Endothelial cell (in vitro differentiated cells): ENCODE results near the gene DNAJB2. TPM values are rescaled to one million over a fixed set of nuclear protein-coding genes. Genes with fewer than 3 reads are reported as not detected.

Experiments used
- DNase-seq: peaks from one replicate; pipeline ENCODE4 v3.0.0; 2021; ENCODE audit warnings: low spot score
- H3K27ac Mint-ChIP-seq: one replicate; pipeline ENCODE4 v1.8.0; 2021; ENCODE audit warnings: mixed read lengths, inconsistent platforms; ENCODE audit not compliant: unreplicated experiment
- H3K27me3 Mint-ChIP-seq: one replicate; pipeline ENCODE4 v1.8.0; 2021; ENCODE audit warnings: mild to moderate bottlenecking, moderate library complexity, mixed read lengths, inconsistent platforms; ENCODE audit not compliant: unreplicated experiment
- H3K36me3 Mint-ChIP-seq: one replicate; pipeline ENCODE4 v1.8.0; 2021; ENCODE audit warnings: mild to moderate bottlenecking, low read depth, mixed read lengths, inconsistent platforms; ENCODE audit not compliant: unreplicated experiment
- H3K4me1 Mint-ChIP-seq: one replicate; pipeline ENCODE4 v1.8.0; 2021; ENCODE audit warnings: mild to moderate bottlenecking, mixed read lengths, inconsistent platforms; ENCODE audit not compliant: unreplicated experiment
- H3K4me3 Mint-ChIP-seq: one replicate; pipeline ENCODE4 v1.8.0; 2021; ENCODE audit warnings: mild to moderate bottlenecking, mixed read lengths, inconsistent platforms; ENCODE audit not compliant: unreplicated experiment
- H3K9me3 Mint-ChIP-seq: one replicate; pipeline ENCODE4 v1.8.0; 2021; ENCODE audit warnings: mixed read lengths, inconsistent platforms; ENCODE audit not compliant: unreplicated experiment
- CTCF ChIP-seq: fragments of 200-600 bp; sonication (generic); IDR thresholded peaks from one replicate; pipeline ENCODE4 v1.5.0; 2021; ENCODE audit warnings: antibody characterized with exemption; ENCODE audit not compliant: unreplicated experiment
- total RNA-seq: library from RNA; stranded (reverse); fragmentation: NEBNext Ultra II Directional; extraction: Animal tissue kit (Norgen Biotek cat#: 25700); gene quantifications from one replicate; pipeline ENCODE4 v1.2.1, GENCODE V29; 2021; ENCODE audit not compliant: unreplicated experiment

The DNAJB2 gene
- total RNA-seq, 1 donor from 2014 or later = 64.3 TPM

DNA sequence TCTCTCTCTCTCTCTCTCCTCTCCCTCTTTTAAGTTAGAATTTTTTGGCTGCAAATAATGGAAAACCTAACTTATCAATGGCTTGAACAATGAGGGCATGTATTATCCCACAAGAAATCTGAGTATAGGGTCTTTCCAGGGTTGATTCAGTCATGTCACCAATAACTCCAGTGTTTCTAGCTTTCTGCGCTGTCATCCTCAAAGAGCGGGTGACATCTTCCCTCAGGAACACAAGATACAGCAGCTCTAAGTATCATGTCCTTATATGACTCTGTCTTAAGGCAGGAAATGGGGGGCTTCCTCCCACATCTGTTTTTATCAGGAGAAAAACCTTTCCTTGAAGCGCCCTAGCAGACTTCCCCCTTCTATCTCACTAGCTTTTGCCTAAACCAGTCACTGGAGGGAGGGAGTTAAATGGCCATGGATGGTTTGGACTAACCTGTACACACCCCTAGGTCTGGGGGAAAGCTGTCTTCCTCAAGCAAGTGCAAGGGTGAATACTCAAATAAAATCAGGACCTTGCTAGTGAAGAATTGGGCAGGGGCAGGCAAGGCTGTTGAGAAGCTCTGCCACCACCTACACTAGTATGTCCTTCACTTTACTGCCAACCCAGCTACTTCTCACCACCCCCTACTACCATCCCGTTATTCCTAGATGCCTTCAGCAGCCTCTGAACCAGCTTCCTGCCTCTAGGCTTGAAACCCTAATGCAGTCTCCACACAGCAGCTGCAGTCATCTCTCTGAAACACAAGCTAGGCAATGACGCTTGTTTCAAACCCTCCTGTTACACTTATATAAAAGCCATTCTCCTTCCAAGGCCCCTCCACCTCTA is 17.9 kb upstream of the DNAJB2 start:
- no peak for TF ChIP-seq CTCF
- Mint-ChIP-seq H3K4me3 (no peak overlapping the region), H3K36me3 (no peaks in the 10 kb centered on the region), H3K4me1 (peaks cover 13% of the 10 kb centered on the region), H3K27ac (no peak overlapping the region), H3K27me3 (peaks cover 2% of the 10 kb centered on the region), H3K9me3 (no peaks in the 10 kb centered on the region)
- no peak for DNase-seq

DNA sequence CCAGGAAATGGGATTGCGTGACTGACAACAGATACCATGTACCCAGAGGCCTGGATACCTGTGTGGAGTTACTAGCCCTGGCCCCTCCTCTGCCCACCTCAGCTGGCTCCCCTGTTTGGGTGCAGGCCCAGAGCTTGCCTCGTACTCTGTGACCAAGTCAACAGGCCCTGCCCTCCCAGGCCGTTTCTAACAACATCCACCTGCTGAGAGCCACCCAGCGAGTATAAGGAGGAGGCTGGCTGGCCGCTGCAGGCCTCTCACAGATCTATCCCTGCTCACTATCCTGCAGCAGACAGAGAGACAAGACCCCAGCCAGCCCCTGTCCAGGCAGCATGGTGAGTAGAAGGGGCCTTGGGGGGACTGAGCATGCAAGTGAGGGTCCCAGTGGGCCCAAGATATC is 12.9 kb upstream of the DNAJB2 start:
- H3K36me3 Mint-ChIP-seq = no peaks in the 10 kb centered on the region
- H3K9me3 Mint-ChIP-seq = no peaks in the 10 kb centered on the region
- DNase-seq = no peak
- H3K4me3 Mint-ChIP-seq = no peak overlapping the region
- peaks cover 2% of the 10 kb centered on the region for H3K27me3 Mint-ChIP-seq
- TF ChIP-seq CTCF = no peak
- H3K27ac Mint-ChIP-seq = no peak overlapping the region
- H3K4me1 Mint-ChIP-seq = peaks cover 9% of the 10 kb centered on the region

DNA sequence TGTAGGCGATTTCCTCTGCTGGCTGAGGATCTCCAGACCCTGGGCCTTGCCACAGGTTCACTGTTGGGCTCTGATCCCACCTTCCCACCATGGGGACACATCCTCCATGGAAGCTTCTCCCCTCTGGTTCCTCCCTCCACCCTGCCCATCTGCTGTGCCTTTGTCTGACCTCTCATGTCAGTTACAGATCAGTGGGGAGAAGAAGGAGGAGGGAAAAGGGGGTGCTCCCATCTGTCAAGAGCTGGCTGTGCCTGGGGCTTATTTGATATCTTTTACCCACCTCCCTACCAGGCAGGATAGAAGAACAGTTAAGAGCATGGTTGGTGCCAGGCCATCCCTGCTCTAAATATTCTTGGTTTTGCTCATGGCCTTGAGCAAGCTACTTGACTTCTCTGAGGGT is 12.3 kb upstream of the DNAJB2 start:
- Mint-ChIP-seq H3K9me3 (no peaks in the 10 kb centered on the region), H3K36me3 (no peaks in the 10 kb centered on the region), H3K4me3 (no peak overlapping the region), H3K27ac (no peak overlapping the region), H3K27me3 (peaks cover 4% of the 10 kb centered on the region), H3K4me1 (peaks cover 3% of the 10 kb centered on the region)
- no peak for DNase-seq
- no peak for TF ChIP-seq CTCF

DNA sequence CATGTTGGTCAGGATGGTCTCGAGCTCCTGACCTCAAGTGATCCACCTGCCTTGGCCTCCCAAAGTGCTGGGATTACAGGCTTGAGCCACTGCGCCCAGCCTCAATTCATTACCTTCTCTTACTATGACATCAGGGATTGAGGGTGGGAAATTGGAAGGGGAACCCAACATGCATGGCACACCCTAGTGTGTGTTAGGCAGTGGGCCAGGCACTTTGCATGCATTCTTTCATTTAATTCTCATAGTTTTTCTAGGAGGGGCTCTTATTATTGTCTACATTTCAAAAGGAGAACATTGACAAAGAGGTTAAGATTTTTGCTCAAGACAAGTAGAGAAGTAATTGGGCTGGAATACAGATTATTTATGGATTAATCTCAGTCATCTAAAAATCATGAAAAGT is 10.9 kb upstream of the DNAJB2 start:
- peaks cover 2% of the 10 kb centered on the region for H3K4me1 Mint-ChIP-seq
- no peaks in the 10 kb centered on the region for H3K36me3 Mint-ChIP-seq
- no peak for DNase-seq
- no peak overlapping the region for H3K4me3 Mint-ChIP-seq
- peaks cover 3% of the 10 kb centered on the region for H3K27me3 Mint-ChIP-seq
- H3K9me3 Mint-ChIP-seq = no peaks in the 10 kb centered on the region
- TF ChIP-seq CTCF = no peak
- no peak overlapping the region for H3K27ac Mint-ChIP-seq

DNA sequence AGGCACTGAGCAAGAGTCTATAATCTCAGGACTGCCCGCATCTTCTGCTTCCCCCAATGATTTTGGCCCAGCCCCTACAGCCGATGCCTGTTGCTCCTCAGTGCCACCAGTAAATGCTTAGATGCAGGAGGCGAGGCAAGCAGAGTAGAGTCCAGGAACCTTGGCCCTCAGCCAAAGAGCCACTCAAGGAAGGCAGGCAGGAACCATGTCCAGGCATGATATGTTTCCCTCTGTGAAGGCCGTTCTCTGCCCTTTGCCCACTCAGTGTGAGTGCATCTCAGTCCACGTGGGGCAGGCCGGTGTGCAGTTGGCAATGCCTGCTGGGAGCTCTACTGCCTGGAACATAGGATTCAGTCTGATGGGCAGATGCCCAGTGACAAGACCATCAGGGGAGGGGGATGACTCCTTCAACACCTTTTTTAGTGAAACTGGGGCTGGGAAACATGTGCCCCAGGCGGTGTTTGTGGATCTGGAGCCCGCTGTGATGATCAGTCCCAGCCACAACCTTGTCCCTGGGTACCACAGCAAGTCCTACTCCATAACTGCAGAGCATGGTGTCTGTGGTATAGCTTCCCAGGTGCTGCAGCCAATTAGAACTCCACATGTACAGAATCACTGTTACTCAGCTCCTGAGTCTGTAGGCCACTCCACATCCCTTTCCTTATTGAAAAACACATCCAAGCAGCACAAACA is 9.7 kb upstream of the DNAJB2 start:
- no peak for TF ChIP-seq CTCF
- no peak for DNase-seq
- peaks cover 3% of the 10 kb centered on the region for H3K27me3 Mint-ChIP-seq
- no peaks in the 10 kb centered on the region for H3K9me3 Mint-ChIP-seq
- no peak overlapping the region for H3K27ac Mint-ChIP-seq
- H3K4me1 Mint-ChIP-seq = peaks cover 3% of the 10 kb centered on the region
- no peaks in the 10 kb centered on the region for H3K36me3 Mint-ChIP-seq
- H3K4me3 Mint-ChIP-seq = no peak overlapping the region
